ENCODE results near the gene FBXW10. TPM values are rescaled to one million over a fixed set of nuclear protein-coding genes. Genes with fewer than 3 reads are reported as not detected.
"Not testable (repeated sequence)": the region's sequence is repeated elsewhere in the genome, so short reads cannot be mapped to it uniquely, and the experiment has no call there.

The FBXW10 gene
- total and polyA plus RNA-seq, 10 of the 15 experiments (the other 5 are each of a cell fraction or from before 2014, with no cell fraction given): 0.01 to 0.11 TPM; not detected in 8

DNA sequence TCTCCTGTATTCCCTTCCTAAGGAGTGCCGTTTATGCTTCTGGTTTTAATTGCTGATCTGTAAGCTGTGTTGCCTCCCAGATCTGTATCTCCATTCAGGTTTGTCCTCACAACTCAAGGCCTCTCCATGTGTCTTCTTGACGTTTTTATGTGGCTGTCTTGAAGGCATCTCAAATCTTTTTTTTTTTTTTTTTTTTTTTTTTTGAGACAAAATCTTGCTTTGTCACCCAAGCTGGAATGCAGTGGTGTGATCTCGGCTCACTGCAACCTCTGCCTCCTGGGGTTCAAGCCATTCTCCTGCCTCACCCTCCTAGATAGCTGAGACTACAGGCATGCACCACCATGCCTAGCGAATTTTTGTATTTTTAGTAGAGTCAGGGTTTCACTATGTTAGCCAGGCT, 51.0 kb downstream of the FBXW10 start:
- intact Hi-C loops (cut with micrococcal nuclease; ENCODE audit: unreplicated experiment); DNase-seq (ENCODE audit: low read depth, low spot score); H3K79me2 ChIP-seq (ENCODE audit: control insufficient read depth, insufficient read depth, low read length); H3K9ac ChIP-seq (ENCODE audit: control insufficient read depth, insufficient read depth, low read length); H2AFZ ChIP-seq (ENCODE audit: control insufficient read depth, low read depth, low read length); RAD21 ChIA-PET (ENCODE audit: unreplicated experiment); H4K20me1 ChIP-seq (ENCODE audit: control insufficient read depth, insufficient read depth); FAIRE-seq; H3K27me3 ChIP-seq (replicated peaks in 1 of 2; ENCODE audit: control insufficient read depth in 2 of 2, insufficient read depth in 2 of 2, low read length in 1 of 2); in situ Hi-C loops (cut with MboI); H3K9me3 ChIP-seq (replicated peaks; ENCODE audit: control insufficient read depth, insufficient read depth, low read length); H3K4me2 ChIP-seq (ENCODE audit: control insufficient read depth, insufficient read depth); H3K4me3 ChIP-seq; SMC1A ChIA-PET (ENCODE audit: uncharacterized antibody, unreplicated experiment); H3K27ac ChIP-seq (ENCODE audit: control insufficient read depth, insufficient read depth); ATAC-seq; H3K4me1 ChIP-seq (ENCODE audit: control insufficient read depth, insufficient read depth, low read length); BruUV-seq (replicated peaks); H3K36me3 ChIP-seq (ENCODE audit: control insufficient read depth in 2 of 2, insufficient read depth in 2 of 2, low read length in 1 of 2): not testable (repeated sequence)
- ChIA-PET CTCF (interaction anchor here (0.7 kb wide), 1 partner anchor 1258 kb away, joined by 3 read pairs; no protein-coding TSS in a partner anchor), POLR2A (interaction anchor here (0.6 kb wide), 1 partner anchor 169 kb away, joined by 3 read pairs; no protein-coding TSS in a partner anchor)
- WGBS (ENCODE audit: insufficient coverage, insufficient replicate concordance, low lambda C conversion rate, missing lambda C conversion rate): 48% methylated on average over 4 of the region's 4 CpGs

GRCh38 chr17:18796887-18797286, 53.0 kb downstream of the FBXW10 start:
- RAD21 ChIA-PET (ENCODE audit: unreplicated experiment); POLR2A ChIA-PET; H3K27me3 ChIP-seq (replicated peaks in 1 of 2; ENCODE audit: control insufficient read depth in 2 of 2, insufficient read depth in 2 of 2, low read length in 1 of 2); H3K4me1 ChIP-seq (ENCODE audit: control insufficient read depth, insufficient read depth, low read length); H3K9me3 ChIP-seq (replicated peaks; ENCODE audit: control insufficient read depth, insufficient read depth, low read length); H4K20me1 ChIP-seq (ENCODE audit: control insufficient read depth, insufficient read depth); intact Hi-C loops (cut with micrococcal nuclease; ENCODE audit: unreplicated experiment); H2AFZ ChIP-seq (ENCODE audit: control insufficient read depth, low read depth, low read length); FAIRE-seq; SMC1A ChIA-PET (ENCODE audit: uncharacterized antibody, unreplicated experiment); H3K4me2 ChIP-seq (ENCODE audit: control insufficient read depth, insufficient read depth); DNase-seq (ENCODE audit: low read depth, low spot score); H3K36me3 ChIP-seq (ENCODE audit: control insufficient read depth in 2 of 2, insufficient read depth in 2 of 2, low read length in 1 of 2); BruUV-seq (replicated peaks); CTCF ChIA-PET; H3K4me3 ChIP-seq; in situ Hi-C loops (cut with MboI); H3K79me2 ChIP-seq (ENCODE audit: control insufficient read depth, insufficient read depth, low read length); ATAC-seq; H3K9ac ChIP-seq (ENCODE audit: control insufficient read depth, insufficient read depth, low read length); H3K27ac ChIP-seq (ENCODE audit: control insufficient read depth, insufficient read depth): not testable (repeated sequence)

- H3K4me2 ChIP-seq (ENCODE audit: control insufficient read depth, insufficient read depth); FAIRE-seq; H3K9ac ChIP-seq (ENCODE audit: control insufficient read depth, insufficient read depth, low read length); H2AFZ ChIP-seq (ENCODE audit: control insufficient read depth, low read depth, low read length); H3K4me1 ChIP-seq (ENCODE audit: control insufficient read depth, insufficient read depth, low read length); SMC1A ChIA-PET (ENCODE audit: uncharacterized antibody, unreplicated experiment); POLR2A ChIA-PET; RAD21 ChIA-PET (ENCODE audit: unreplicated experiment); H3K27me3 ChIP-seq (replicated peaks in 1 of 2; ENCODE audit: control insufficient read depth in 2 of 2, insufficient read depth in 2 of 2, low read length in 1 of 2); in situ Hi-C loops (cut with MboI); H3K36me3 ChIP-seq (ENCODE audit: control insufficient read depth in 2 of 2, insufficient read depth in 2 of 2, low read length in 1 of 2); DNase-seq (ENCODE audit: low read depth, low spot score); BruUV-seq (replicated peaks); H3K9me3 ChIP-seq (replicated peaks; ENCODE audit: control insufficient read depth, insufficient read depth, low read length); H3K27ac ChIP-seq (ENCODE audit: control insufficient read depth, insufficient read depth); H4K20me1 ChIP-seq (ENCODE audit: control insufficient read depth, insufficient read depth); H3K79me2 ChIP-seq (ENCODE audit: control insufficient read depth, insufficient read depth, low read length); ATAC-seq; CTCF ChIA-PET; intact Hi-C loops (cut with micrococcal nuclease; ENCODE audit: unreplicated experiment); H3K4me3 ChIP-seq: not testable (repeated sequence)
- 99% methylated on average over 6 of the region's 7 CpGs for WGBS (ENCODE audit: insufficient coverage, insufficient replicate concordance, low lambda C conversion rate, missing lambda C conversion rate)
These were observed 59.8 kb downstream of the FBXW10 start for GRCh38 chr17:18803458-18804245.

DNA sequence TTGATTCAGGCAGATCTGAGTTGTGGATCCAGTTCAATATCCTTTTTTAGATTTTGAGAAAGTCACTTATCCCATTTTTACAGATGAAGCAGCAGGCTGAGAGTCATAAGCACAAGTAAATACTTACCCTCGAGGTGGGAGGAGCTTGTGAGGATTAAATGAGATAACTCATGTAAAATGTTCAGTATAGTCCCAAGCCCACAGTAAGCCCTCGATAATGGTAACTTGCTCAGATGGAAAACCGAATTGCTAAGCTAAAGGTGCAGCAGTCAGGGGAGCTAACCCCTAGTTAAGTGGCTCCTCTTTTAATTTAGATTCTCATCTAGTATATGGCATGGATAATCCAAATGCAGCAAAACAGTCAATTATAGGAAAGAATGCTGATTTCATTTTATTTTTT, 72.1 kb downstream of the FBXW10 start:
- BruUV-seq (replicated peaks); H2AFZ ChIP-seq (ENCODE audit: control insufficient read depth, low read depth, low read length); intact Hi-C loops (cut with micrococcal nuclease; ENCODE audit: unreplicated experiment); H3K4me2 ChIP-seq (ENCODE audit: control insufficient read depth, insufficient read depth); DNase-seq (ENCODE audit: low read depth, low spot score); H3K9me3 ChIP-seq (replicated peaks; ENCODE audit: control insufficient read depth, insufficient read depth, low read length); H3K9ac ChIP-seq (ENCODE audit: control insufficient read depth, insufficient read depth, low read length); H3K36me3 ChIP-seq (ENCODE audit: control insufficient read depth in 2 of 2, insufficient read depth in 2 of 2, low read length in 1 of 2); H3K4me1 ChIP-seq (ENCODE audit: control insufficient read depth, insufficient read depth, low read length); H3K4me3 ChIP-seq; FAIRE-seq; H3K79me2 ChIP-seq (ENCODE audit: control insufficient read depth, insufficient read depth, low read length); H3K27me3 ChIP-seq (replicated peaks in 1 of 2; ENCODE audit: control insufficient read depth in 2 of 2, insufficient read depth in 2 of 2, low read length in 1 of 2); H4K20me1 ChIP-seq (ENCODE audit: control insufficient read depth, insufficient read depth); in situ Hi-C loops (cut with MboI); ATAC-seq; RAD21 ChIA-PET (ENCODE audit: unreplicated experiment); H3K27ac ChIP-seq (ENCODE audit: control insufficient read depth, insufficient read depth); POLR2A ChIA-PET: not testable (repeated sequence)
- 20% methylated on average over 3 of the region's 3 CpGs for WGBS (ENCODE audit: insufficient coverage, insufficient replicate concordance, low lambda C conversion rate, missing lambda C conversion rate)
- ChIA-PET CTCF (interaction anchor here (0.7 to 2.2 kb wide), 3 partner anchors 37 to 190 kb away, joined by 3 to 13 read pairs (median 3); no protein-coding TSS in a partner anchor), SMC1A (ENCODE audit: uncharacterized antibody, unreplicated experiment) (interaction anchor here (1.7 kb wide), 1 partner anchor 43 kb away, joined by 7 read pairs; no protein-coding TSS in a partner anchor)

All from GM12878 (cell line).